HFFc6 (cell line): ENCODE measurements around the gene THAP3. TPM values are rescaled to one million over a fixed set of nuclear protein-coding genes. Genes with fewer than 3 reads are reported as not detected.
"Not testable (repeated sequence)": the region's sequence is repeated elsewhere in the genome, so short reads cannot be mapped to it uniquely, and the experiment has no call there.

Source experiments
- DNase-seq: peaks from one replicate; pipeline ENCODE4 v3.0.0-alpha.2; 2018
- H3K27ac Mint-ChIP-seq: 2 replicates; pipeline ENCODE4 v1.8.0; 2020; ENCODE audit warnings: mild to moderate bottlenecking, mixed read lengths
- H3K27me3 Mint-ChIP-seq: 2 replicates; pipeline ENCODE4 v1.8.0; 2021; ENCODE audit warnings: mild to moderate bottlenecking, moderate library complexity, mixed read lengths; ENCODE audit not compliant: insufficient read depth
- H3K36me3 Mint-ChIP-seq: 2 replicates; pipeline ENCODE4 v1.8.0; 2021; ENCODE audit warnings: low read depth, mixed read lengths
- H3K4me1 Mint-ChIP-seq: 2 replicates; pipeline ENCODE4 v1.8.0; 2020; ENCODE audit warnings: low read depth, mixed read lengths
- H3K4me3 Mint-ChIP-seq: 2 replicates; pipeline ENCODE4 v1.8.0; 2020; ENCODE audit warnings: mild to moderate bottlenecking, moderate library complexity, mixed read lengths
- H3K9me3 Mint-ChIP-seq: 2 replicates; pipeline ENCODE4 v1.8.0; 2020; ENCODE audit warnings: mild to moderate bottlenecking, mixed read lengths
- CTCF ChIP-seq: fragments of 200-600 bp; sonication (generic); IDR thresholded peaks from 2 replicates; pipeline ENCODE4 v1.5.0; 2021; ENCODE audit warnings: antibody characterized with exemption, mild to moderate bottlenecking
- total RNA-seq, 6 experiments: library from RNA; stranded (reverse); fragmentation: NEBNext Ultra II Directional; extraction: Animal tissue kit (Norgen Biotek cat#: 25700); gene quantifications; 2 replicates in 1 of 6; 3 replicates in 5 of 6; pipeline ENCODE4 v1.2.3, GENCODE V29; 2021

Gene THAP3
- total RNA-seq, 6 experiments from 2014 or later = 12.9 to 18.2 (median 16.2) TPM

GRCh38 chr1:6632588-6633514 is 8.2 kb downstream of the THAP3 start:
- Mint-ChIP-seq H3K27ac (no peak overlapping the region; the same call in 1 of the 2 replicates), H3K36me3 (peaks cover 2% of the 10 kb centered on the region), H3K9me3 (no peaks in the 10 kb centered on the region), H3K4me1 (peaks cover 17% of the 10 kb centered on the region), H3K27me3 (no peaks in the 10 kb centered on the region; the same call in none of the 2 replicates), H3K4me3 (no peak overlapping the region)
- DNase-seq = no peak
- no peak for TF ChIP-seq CTCF

- Mint-ChIP-seq H3K36me3 (peaks cover 2% of the 10 kb centered on the region; the same call in 1 of the 2 replicates), H3K4me1 (peaks cover 16% of the 10 kb centered on the region), H3K4me3 (no peak overlapping the region), H3K27ac (no peak overlapping the region), H3K27me3 (no peaks in the 10 kb centered on the region; the same call in none of the 2 replicates), H3K9me3 (no peaks in the 10 kb centered on the region)
- no peak for DNase-seq
- TF ChIP-seq CTCF = peak; percentile 66
These were observed 9.8 kb downstream of the THAP3 start for GRCh38 chr1:6634371-6635052.

GRCh38 chr1:6635161-6635909 is 10.7 kb downstream of the THAP3 start:
- peaks cover 16% of the 10 kb centered on the region for H3K4me1 Mint-ChIP-seq
- H3K27me3 Mint-ChIP-seq = no peaks in the 10 kb centered on the region; the same call in none of the 2 replicates
- H3K4me3 Mint-ChIP-seq = no peak overlapping the region
- H3K9me3 Mint-ChIP-seq = no peaks in the 10 kb centered on the region
- peaks cover 6% of the 10 kb centered on the region; the same call in 1 of the 2 replicates for H3K36me3 Mint-ChIP-seq
- H3K27ac Mint-ChIP-seq = no peak overlapping the region
- no peak for DNase-seq
- TF ChIP-seq CTCF = no peak

- H3K4me1 Mint-ChIP-seq = peaks cover 16% of the 10 kb centered on the region
- peak overlapping the region; percentile 63 for H3K27ac Mint-ChIP-seq
- no peak overlapping the region for H3K4me3 Mint-ChIP-seq
- no peaks in the 10 kb centered on the region; the same call in none of the 2 replicates for H3K27me3 Mint-ChIP-seq
- no peak; the same call in 1 of the 2 replicates for TF ChIP-seq CTCF
- peaks cover 6% of the 10 kb centered on the region; the same call in 1 of the 2 replicates for H3K36me3 Mint-ChIP-seq
- DNase-seq = no peak
- no peaks in the 10 kb centered on the region for H3K9me3 Mint-ChIP-seq
These were observed 11.5 kb downstream of the THAP3 start for GRCh38 chr1:6635910-6636760.

- not testable (repeated sequence) for H3K36me3 Mint-ChIP-seq, H3K9me3 Mint-ChIP-seq, H3K4me3 Mint-ChIP-seq, H3K27me3 Mint-ChIP-seq, DNase-seq
- peaks cover 16% of the 10 kb centered on the region for H3K4me1 Mint-ChIP-seq
- peak overlapping the region; percentile 63 for H3K27ac Mint-ChIP-seq
These were observed 12.1 kb downstream of the THAP3 start for GRCh38 chr1:6636778-6637177.
